Measurements from ENCODE around the gene SYNGR2.

DNA sequence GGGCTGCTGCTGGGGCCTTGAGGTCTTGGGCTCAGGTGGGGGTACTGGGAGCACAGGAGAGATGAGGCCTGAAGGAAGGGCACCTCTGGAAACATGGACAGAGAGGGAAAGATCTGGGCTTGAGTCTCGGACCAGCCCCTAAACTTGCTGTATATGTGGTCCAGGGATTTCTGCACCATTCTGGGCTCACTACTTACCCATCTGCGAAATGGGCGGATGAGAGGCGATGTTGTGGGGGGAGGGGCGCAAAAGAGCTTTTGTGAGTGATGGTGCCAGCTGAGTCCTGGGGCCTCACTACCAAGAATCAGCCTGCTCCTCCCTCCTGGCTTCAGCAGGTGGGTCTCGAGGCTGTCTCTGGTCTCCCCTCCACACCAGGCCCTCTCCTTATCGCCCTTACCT lies 21.9 kb upstream of the SYNGR2 start:
- TF ChIP-seq ZNF274 (IDR thresholded peaks at IDR 0.05; ENCODE audit: low read depth, low read length) (no peak), YY1 (IDR thresholded peaks at IDR 0.05; ENCODE audit: insufficient read depth, insufficient read length) (no peak), SUZ12 (IDR thresholded peaks at IDR 0.05; ENCODE audit: extremely low read depth, insufficient read depth, insufficient read length) (no peak)

All from NT2/D1 (cell line).